Lower leg skin (tissue), 3 donors: ENCODE results near the gene NCAM2.

ENCODE experiments used
- CTCF ChIP-seq, 3 donors: fragments of 450-650 bp; IDR thresholded peaks; one replicate each; pipeline ENCODE4 v1.5.1; 2016; ENCODE audit warnings: antibody characterized with exemption in 3 of 3, mild to moderate bottlenecking in 3 of 3, moderate library complexity in 2 of 3
- POLR2A ChIP-seq, 2 donors: fragments of 450-650 bp; IDR thresholded peaks; one replicate each; pipeline ENCODE4 v1.6.1; 2016 to 2017; ENCODE audit warnings: antibody characterized with exemption in 2 of 2, mild to moderate bottlenecking in 1 of 2, moderate library complexity in 1 of 2

GRCh38 chr21:21085206-21085605 is 87.0 kb downstream of the NCAM2 start:
- TF ChIP-seq CTCF (IDR thresholded peaks at IDR 0.05): no peak
- TF ChIP-seq POLR2A (IDR thresholded peaks at IDR 0.05): no peak
